HG02938 (cell line): ENCODE data around the gene CARD18.

Experiments
- ATAC-seq: cut with Tn5 transposase; IDR thresholded peaks from one replicate; pipeline ENCODE4 v1.9.1; 2021; ENCODE audit warnings: mild to moderate bottlenecking, moderate library complexity; ENCODE audit not compliant: unreplicated experiment

Gene CARD18, protein sequence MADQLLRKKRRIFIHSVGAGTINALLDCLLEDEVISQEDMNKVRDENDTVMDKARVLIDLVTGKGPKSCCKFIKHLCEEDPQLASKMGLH

GRCh38 chr11:105139669-105140068 is at the start of gene CARD18:
Gene CARD18 (minus strand): TSS chr11:105139769. CDS start chr11:105139726, 43 bp downstream.
- ATAC-seq = no peak

GRCh38 chr11:105183987-105184386 is 44.4 kb upstream of the CARD18 start:
- no peak for ATAC-seq

DNA sequence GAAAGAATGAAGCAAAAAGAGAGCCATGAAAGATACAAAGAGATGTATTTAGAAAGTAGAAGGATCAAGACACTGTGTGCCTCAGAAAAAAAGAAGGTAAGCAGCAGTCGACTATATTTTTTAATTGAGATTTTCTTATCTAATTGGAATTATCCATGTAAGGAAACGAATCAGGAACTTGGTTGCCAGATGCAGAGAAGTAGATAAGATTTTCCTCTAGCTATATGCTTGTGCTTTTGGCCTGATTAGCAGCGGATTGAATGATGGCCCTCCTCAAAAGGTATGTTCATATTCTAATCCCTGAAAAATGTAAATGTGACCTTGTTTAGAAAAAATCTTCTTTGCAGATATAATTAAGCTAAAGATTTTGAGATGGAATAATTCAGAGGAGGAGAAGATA is 43.9 kb upstream of the CARD18 start:
- no peak for ATAC-seq

- ATAC-seq = no peak
These were observed 42.0 kb upstream of the CARD18 start for GRCh38 chr11:105181521-105181920.

DNA sequence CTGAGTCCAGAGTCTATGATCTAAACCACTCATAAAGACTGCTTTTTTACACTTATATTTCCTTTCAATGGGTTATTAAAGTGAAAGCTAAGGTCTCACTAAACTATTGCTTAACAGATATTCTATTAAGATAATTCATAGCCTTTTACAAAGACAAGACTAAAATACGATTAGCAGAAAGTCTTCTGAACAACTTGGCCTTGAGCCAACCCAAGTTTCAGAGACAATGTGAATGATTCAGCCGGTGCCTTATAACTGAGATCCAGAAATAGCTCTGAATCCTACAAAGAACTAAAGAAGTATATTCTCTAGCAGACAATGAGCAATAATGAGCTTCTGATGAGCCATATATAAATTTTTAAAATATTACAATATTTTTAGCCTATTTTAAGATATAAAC is 41.5 kb upstream of the CARD18 start:
- no peak for ATAC-seq

DNA sequence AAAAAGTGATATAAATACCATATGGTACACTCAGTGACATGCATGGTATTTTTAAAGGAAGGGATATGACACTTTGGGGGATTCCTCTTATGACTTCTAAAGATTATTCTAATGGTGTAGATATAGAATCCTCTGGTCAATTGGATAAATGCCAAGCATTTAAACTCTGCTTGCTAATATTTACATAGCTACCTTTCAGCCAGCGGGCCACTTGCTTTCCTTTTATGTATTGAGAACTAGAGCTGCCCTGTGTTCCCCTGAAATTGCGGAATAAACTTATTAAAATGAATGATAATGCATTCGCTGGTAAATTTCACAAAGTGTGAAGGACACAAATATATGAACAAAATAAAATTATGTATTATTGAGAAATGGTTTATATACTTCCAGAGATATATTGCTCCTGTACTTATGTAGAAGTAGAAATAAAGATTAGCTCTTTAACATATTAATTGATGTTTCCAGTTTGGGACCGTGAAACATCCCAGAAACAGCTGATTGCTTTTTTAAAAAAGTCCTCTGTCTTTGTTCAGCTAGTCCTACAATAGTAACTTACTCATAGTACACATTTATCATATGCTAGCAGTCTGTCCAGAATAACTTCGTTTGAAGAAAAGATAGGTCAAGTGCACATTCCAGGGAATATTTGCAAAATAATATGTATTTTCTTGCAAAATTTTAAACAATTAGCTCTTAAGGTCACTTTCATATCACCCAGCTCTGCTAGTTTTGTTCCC is 40.1 kb upstream of the CARD18 start:
- ATAC-seq = no peak

- ATAC-seq = no peak
These were observed 38.1 kb upstream of the CARD18 start for GRCh38 chr11:105177658-105178057.

DNA sequence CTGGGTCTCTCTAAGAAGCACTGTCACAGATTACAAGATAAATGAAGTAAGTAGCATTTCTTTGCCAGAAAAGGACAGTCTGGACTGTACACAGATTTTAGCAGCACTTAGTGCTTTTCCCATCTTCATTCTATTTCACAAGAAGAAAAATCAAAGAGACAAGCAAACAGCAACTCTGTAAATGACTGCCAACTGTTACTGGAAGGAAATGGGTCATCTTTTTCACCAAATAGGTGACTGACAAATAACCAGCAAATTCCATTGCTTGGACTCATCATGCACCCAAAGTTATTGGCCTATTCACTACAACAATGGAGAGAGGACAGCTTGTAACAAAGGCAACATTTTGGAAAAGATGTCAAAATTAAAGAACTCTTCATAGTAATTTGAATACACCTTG is 28.9 kb upstream of the CARD18 start:
- no peak for ATAC-seq

GRCh38 chr11:105167244-105167643 is 27.7 kb upstream of the CARD18 start:
- ATAC-seq = no peak

DNA sequence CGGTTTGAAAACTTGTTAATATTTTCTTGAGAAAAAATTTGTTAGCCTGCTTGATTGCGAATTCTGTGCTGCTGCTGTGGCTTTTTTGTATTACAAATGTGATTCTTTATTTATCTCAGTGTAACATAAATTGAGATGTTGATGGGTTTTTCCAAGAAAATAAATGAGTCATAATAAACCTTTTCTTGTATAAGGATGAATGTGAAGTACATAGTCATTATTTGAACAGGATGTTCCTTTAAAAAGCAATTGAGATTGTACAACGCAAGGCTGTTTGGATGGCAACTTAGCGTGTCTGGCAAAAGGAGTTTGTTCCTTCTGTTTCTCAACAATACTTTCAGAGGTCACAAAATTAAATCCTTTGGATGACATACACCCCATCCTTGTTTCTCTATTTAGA is 24.6 kb upstream of the CARD18 start:
- ATAC-seq = no peak

DNA sequence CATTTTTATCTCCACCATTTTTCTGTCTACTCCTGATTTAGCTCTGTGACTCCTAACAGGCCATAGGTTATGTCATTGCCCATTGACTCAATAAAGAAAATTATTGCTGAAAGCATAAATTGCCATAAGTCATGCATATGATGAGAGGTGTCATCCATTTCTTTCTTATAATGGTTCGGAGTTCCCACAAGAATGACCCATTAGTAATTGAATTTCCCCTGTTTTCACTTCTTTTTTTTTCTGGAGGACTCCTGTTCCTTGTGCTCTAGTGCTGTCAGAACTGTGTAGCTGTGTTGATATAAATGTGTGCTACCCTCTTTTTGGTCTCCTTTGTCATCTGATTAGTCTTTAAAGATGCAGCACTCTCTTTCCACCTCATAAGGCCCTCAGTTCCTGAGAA is 22.9 kb upstream of the CARD18 start:
- no peak for ATAC-seq

- ATAC-seq = no peak
These were observed 18.9 kb upstream of the CARD18 start for GRCh38 chr11:105158436-105158835.

- no peak for ATAC-seq
These were observed 17.2 kb upstream of the CARD18 start for GRCh38 chr11:105156720-105157119.

DNA sequence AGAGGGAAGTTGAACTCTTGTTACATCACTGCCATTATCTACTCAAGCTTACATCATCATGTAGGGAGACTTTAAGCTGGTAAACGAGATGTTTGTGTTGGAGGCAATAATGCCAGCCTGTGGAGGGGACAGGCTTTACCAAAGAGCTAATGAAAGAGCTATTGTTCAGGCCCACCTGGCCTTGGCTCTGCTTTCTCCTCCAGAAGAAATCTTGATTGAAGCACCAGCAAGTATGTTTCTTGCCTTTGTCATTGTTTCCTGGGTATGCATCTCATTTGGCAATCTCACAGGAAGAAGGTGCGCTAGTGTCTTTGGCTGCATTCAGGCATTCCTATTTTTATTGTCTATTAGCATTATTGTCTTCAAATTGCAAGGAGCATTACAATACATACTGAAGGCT is 16.7 kb upstream of the CARD18 start:
- ATAC-seq = no peak

DNA sequence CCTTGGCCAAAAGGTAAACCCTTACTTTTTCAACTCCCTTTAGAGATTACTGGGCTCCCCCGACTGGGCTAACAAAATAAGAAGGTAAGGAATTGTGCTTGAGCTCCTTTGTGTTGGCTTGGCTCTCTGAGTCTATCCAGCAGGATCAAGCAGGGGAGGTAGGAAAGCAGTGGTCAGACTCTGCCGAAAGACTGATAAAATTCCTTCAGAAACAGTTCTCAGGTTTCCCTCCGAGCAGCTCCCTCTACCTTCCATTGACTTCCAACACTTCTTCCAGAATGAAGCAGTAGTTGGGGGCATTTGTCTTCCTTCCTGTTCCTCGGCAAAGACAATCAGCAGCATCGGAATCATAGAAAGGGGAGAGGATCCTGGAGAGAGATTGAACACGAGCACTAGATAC is 16.1 kb upstream of the CARD18 start:
- ATAC-seq = no peak

DNA sequence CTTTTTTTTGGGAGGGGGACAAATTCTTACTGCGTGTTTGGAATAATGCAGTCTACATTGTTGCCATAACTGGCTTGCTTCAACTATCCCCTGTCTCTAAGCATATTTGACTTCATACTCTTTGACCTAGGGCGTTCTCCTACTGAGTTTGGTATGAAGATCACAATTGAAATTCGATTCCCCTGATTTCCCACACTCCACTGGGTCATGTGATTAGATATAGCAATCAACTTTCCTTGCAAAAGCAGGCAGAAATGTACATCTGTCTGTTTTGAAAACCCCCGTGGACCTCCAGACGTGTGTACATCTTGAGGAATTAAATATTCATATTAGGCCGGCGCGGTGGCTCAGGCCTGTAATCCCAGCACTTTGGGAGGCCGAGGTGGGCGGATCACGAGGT is 13.8 kb upstream of the CARD18 start:
- ATAC-seq = no peak

DNA sequence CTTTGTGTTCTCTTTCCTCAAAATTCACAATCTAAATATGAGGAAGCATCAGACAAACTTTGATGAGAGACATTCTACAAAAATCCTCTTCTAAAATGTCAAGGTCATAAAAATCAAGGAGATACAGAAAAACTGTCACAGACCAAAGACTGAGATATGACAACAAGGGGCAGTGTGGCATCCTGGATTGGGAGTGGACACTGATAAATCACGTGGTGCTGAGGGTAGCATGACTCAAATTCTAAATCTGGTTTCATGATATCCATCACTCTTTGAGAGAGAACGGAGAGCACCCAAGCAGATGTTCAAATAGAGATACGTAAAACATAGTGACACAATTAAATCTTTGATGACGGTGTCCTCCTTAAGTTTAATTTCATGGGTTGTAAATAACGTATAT is 13.0 kb upstream of the CARD18 start:
- no peak for ATAC-seq

- ATAC-seq = no peak
These were observed 12.5 kb upstream of the CARD18 start for GRCh38 chr11:105152021-105152512.

DNA sequence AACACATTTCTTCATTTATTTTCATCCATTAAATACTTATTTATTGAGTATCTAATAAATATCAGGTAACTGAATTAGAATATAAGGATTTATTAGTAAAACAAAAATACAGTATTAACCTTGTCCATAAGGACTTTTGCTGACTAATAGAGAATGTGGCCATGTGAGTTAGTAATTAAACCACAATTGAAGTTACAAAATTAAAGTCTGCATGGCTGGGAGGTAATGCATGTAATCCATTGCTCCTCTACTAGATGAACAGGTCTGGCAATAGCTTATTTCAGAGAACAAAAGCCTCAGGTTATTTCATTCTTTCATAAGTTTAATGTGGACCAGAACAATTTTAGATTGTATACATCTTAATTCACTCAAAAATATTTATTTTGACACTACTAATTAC is 9.9 kb upstream of the CARD18 start:
- ATAC-seq = no peak

DNA sequence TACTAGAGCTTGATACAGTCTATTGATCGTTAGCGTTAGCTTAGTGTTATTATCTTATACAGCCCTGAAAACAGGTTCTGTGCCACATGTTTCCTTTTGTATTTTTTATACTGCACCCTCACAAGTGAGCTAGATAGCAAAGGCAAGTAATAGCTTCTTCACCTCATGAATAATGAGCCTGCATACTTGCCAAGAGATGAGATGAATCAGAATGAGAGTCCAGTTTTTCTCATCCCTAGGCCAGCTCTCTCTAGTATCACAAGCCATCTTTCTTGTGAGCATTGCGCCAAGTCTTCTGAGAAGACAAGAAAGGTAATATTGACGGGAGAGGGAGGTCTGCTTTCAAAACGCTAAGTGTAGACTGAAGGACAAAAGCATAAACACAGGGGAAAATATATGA is 8.7 kb upstream of the CARD18 start:
- ATAC-seq = no peak

GRCh38 chr11:105144887-105145286 is 5.3 kb upstream of the CARD18 start:
- no peak for ATAC-seq

GRCh38 chr11:105142167-105142566 is 2.6 kb upstream of the CARD18 start:
- no peak for ATAC-seq

- ATAC-seq = no peak
These were observed 2.3 kb downstream of the CARD18 start for GRCh38 chr11:105137286-105137685.
